Bone marrow (tissue), 2 donors: ENCODE measurements around the gene TNFRSF1A.
A peak's percentile ranks its signal among the peaks of the same experiment; 100 is the strongest.

Source experiments
- DNase-seq, 2 donors: peaks; one replicate each; lab custom pipeline; 2025; lab: John Stamatoyannopoulos, UW

TNFRSF1A gene

GRCh38 chr12:6341417-6342139, at the start of gene TNFRSF1A:
Gene TNFRSF1A, minus strand, starts transcription at chr12:6342076. Its CDS starts 262 bp downstream, at chr12:6341814.
- peak; percentile 70 to 83 for DNase-seq

- no peak for DNase-seq
Measured at GRCh38 chr12:6391013-6391412, 49.1 kb upstream of the TNFRSF1A start.

GRCh38 chr12:6390084-6390799, 48.4 kb upstream of the TNFRSF1A start:
- DNase-seq: no peak

GRCh38 chr12:6387541-6387940, 45.7 kb upstream of the TNFRSF1A start:
- DNase-seq: no peak

GRCh38 chr12:6386491-6386890, 44.6 kb upstream of the TNFRSF1A start:
- no peak for DNase-seq

GRCh38 chr12:6386038-6386437, 44.2 kb upstream of the TNFRSF1A start:
- DNase-seq: no peak

GRCh38 chr12:6384499-6385436, 42.9 kb upstream of the TNFRSF1A start:
- DNase-seq: no peak

GRCh38 chr12:6383572-6384498, 42.0 kb upstream of the TNFRSF1A start, which contains the start of gene LTBR:
Gene LTBR, plus strand, starts transcription at chr12:6384162. Its CDS starts 197 bp downstream, at chr12:6384359.
- peak; percentile 42 to 75 for DNase-seq

- DNase-seq: no peak
Measured at GRCh38 chr12:6382982-6383381, 41.1 kb upstream of the TNFRSF1A start.

GRCh38 chr12:6382371-6382770, 40.5 kb upstream of the TNFRSF1A start:
- DNase-seq: no peak

GRCh38 chr12:6380141-6381121, 38.6 kb upstream of the TNFRSF1A start:
- no peak for DNase-seq

- no peak for DNase-seq
Measured at GRCh38 chr12:6378709-6379472, 37.0 kb upstream of the TNFRSF1A start.

GRCh38 chr12:6377667-6377994, 35.8 kb upstream of the TNFRSF1A start:
- DNase-seq: no peak

GRCh38 chr12:6376870-6377666, 35.2 kb upstream of the TNFRSF1A start:
- no peak for DNase-seq

- no peak for DNase-seq
Measured at GRCh38 chr12:6376079-6376869, 34.4 kb upstream of the TNFRSF1A start.

GRCh38 chr12:6375269-6376078, 33.6 kb upstream of the TNFRSF1A start, which contains the start of gene SCNN1A:
Gene SCNN1A, minus strand, starts transcription at chr12:6375563. Its CDS starts 780 bp downstream, at chr12:6374783.
- no peak for DNase-seq

- no peak for DNase-seq
Measured at GRCh38 chr12:6374786-6375160, 32.9 kb upstream of the TNFRSF1A start.
